GM12865 (cell line): ENCODE results near the gene DOCK8.

Experiments
- DNase-seq: peaks from one replicate; pipeline ENCODE4 v3.0.0; 2010; ENCODE audit warnings: low read depth
- H3K4me3 ChIP-seq: 2 replicates; pipeline ENCODE4 v1.5.1; 2011; ENCODE audit warnings: mild to moderate bottlenecking, low read depth, low read length, control low read depth
- CTCF ChIP-seq: IDR thresholded peaks from 2 replicates; pipeline ENCODE4 v1.5.1; 2011; ENCODE audit warnings: low read length, control low read depth, low read depth, inconsistent platforms; ENCODE audit not compliant: insufficient read depth; ENCODE audit errors: missing control alignments

DOCK8 gene

GRCh38 chr9:303502-303901 lies 88.8 kb downstream of the DOCK8 start:
- no peak overlapping the region for H3K4me3 ChIP-seq

GRCh38 chr9:304106-304505 lies 89.4 kb downstream of the DOCK8 start:
- no peak for TF ChIP-seq CTCF
- DNase-seq, result no peak
- no peak overlapping the region for H3K4me3 ChIP-seq

More at GRCh38 chr9:303502-303901, 88.8 kb downstream of the DOCK8 start:
- no peak for TF ChIP-seq CTCF
- no peak for DNase-seq

GRCh38 chr9:304519-305185 lies 90.0 kb downstream of the DOCK8 start:
- no peak for DNase-seq
- TF ChIP-seq CTCF, result no peak
- no peak overlapping the region for H3K4me3 ChIP-seq

- peak; percentile 43 for TF ChIP-seq CTCF
- peak; percentile 46 for DNase-seq
- H3K4me3 ChIP-seq, result no peak overlapping the region
Measured at GRCh38 chr9:306907-307306, 92.2 kb downstream of the DOCK8 start.

GRCh38 chr9:311841-312240 lies 97.2 kb downstream of the DOCK8 start:
- no peak overlapping the region for H3K4me3 ChIP-seq
- TF ChIP-seq CTCF, result no peak
- no peak for DNase-seq

DNA sequence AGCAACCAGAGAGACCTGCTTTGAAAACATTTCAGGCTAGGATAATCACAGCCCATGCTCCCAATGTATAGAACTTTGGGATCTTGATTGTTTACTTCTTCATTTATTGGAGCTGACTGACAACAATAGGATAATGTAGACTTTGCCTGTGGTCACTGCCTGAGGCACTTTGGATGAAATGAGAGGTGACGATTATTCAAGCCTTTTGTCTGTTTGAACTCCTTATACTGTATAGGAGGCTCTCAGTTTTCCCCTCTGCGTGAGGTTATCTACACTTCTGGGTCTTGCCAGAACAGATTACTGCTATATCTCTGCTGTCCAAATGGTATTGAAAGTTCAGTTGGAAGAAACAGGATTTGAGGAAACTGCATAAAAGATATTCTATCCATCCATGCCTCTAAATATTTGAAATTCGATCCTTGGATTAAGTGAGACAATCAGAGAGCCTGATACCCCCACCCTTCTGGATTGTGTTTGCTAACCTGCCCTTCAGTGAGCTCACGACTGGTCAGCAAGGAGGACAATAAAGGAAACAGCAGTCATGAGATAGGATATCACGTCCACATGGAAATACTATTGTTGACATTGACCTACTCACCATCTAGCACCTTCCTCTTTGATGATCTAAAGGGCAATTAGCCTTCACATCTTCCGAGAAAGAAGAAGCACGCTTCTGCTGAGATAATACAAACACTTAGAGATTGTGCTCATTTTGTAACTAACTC lies 98.1 kb downstream of the DOCK8 start:
- no peak for TF ChIP-seq CTCF
- H3K4me3 ChIP-seq, result no peak overlapping the region
- no peak for DNase-seq
